GM18502 (cell line): ENCODE measurements around the gene TMEM182.

Experiments
- ATAC-seq: cut with Tn5 transposase; IDR thresholded peaks from one replicate; pipeline ENCODE4 v1.9.1; 2021; ENCODE audit warnings: mild to moderate bottlenecking; ENCODE audit not compliant: unreplicated experiment, poor library complexity

Gene TMEM182, protein sequence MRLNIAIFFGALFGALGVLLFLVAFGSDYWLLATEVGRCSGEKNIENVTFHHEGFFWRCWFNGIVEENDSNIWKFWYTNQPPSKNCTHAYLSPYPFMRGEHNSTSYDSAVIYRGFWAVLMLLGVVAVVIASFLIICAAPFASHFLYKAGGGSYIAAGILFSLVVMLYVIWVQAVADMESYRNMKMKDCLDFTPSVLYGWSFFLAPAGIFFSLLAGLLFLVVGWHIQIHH

DNA sequence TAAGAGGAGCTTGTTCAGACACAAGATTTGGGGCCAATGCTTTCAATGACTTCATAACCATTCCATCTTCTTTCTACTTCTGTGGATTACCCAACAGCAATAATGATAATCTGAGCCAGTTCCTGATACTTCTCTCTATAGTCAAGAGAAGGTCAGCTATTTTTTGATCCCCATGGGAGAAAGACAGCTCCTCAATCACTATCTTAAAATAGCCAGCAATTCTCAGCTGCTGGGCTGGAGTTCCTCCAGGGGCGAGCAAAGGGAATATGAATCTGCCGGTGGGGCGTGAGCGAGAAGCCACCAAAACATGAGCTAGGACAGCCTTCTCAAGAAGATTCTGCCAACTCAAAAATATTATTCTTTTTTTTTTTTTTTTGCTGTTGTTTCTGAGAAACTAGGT lies at the start of gene TMEM182:
TMEM182 (plus strand) TSS at position 269 of the 400 bp plus-strand sequence. CDS start 187 bp downstream, outside the sequence.
- no peak for ATAC-seq

DNA sequence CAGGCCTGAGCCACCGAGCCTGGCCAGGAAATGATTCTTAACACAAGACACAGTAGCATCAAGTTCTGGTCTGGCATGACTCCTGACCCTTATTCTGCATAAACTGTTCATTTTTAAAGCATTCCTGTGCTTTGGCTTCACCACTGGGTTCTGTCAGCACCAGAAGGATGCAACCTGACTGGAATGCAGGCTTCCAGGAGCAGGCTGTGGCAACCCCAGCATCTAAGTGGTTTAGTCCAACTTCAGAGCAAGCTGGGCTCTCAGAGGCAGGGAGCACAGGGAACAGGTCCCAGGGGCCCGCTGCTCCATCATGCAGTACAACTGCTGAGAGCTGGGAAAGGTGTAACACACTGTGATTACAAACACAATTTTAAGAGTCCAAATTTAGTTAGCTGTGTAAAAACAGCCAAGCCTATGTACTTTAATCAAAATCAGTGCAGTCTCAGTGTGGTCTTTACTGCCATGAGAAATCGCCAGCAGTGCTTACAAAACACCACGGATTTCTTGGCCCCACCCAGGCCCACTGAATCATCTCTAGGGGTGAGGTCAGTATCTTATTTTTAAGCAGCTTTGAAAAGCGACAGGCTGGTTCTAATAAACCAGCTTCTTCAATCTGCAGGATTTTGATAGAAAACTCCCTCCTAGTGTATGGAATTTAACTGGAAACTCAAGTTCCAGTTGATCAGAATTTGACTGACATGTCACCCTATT lies 44.4 kb upstream of the TMEM182 start:
- no peak for ATAC-seq

DNA sequence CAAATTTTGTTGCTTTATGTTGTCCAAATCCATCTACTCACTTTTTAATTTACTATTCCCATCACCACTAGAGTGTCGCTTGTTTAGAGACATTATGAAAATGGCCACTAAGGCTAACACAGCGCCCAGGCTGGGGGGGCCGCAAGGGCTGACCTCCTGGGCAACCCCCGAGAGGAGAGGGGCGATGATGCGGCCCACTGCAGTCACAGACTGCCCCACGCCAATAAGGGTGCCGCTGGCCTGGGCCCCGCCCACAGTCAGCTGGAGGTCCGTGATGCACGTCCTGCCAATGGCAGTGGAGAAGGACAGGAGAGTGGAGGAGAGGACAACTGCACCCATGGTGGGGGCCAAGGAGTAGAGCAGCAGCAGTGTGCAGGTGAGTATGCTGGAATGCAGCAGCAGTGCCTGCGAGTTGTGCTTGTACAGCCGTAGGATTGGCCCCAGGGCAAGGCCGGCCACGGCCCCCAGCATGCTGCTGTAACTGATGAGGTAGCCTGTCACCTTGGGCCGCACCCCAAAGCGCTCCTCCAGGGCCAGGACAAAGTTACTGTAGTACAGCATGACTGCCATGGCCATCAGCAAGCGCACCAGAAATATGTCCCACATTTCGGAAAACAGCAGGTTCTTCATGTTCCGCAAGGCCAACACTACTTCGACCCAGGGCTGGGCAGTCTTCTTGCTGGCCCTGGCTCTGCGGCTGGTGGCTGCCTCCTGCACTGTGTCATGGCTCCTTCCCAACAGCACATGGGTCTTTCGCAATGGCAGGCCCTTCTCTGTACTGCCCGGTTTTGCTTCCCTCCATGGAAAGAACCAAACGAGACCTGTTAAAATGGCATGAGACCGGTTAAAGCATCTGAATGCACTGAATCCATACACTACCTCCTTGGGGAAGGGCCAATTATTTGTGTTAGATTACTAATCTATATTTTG lies 43.2 kb upstream of the TMEM182 start:
- no peak for ATAC-seq

DNA sequence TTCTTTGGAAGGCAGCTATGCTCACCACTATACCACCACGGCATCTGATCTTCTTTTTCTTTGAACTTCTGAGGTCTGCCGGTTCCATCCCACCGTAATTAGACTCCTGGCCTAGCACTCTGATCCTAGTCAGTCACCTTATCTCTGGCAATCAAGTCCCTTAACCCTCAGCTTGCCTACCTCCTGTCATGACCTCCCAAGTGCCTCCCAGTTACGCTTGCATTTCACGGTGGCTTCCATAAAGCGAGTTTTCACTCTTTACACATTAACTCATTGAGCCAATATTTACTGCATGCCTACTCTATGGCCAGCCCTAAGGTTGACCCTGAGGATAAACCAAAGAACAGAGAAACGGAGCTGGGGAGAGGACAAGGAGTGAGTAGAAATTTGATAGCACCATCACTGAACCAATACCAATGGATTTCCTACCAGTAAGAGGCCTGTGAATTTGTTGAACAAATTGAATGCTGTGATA lies 37.8 kb upstream of the TMEM182 start:
- ATAC-seq = no peak

DNA sequence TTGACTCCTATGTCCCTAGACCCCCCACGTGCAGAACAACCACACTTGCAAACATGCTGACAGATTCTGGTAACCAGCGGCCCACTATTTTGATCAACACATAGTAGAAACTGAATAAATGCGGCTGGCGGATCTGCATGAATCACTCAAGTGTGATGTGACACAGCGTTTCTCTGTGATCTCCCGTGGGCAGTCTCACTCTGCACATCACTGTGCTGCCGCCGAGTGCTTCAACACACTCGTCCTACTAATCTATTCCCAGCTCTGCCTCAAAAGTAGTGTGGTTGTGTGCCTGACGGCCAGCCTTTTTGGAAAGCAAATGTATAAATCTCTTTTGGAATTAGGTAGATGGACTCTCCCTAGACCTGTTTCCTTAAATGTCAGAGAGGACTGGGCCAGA lies 37.3 kb upstream of the TMEM182 start:
- ATAC-seq = no peak

DNA sequence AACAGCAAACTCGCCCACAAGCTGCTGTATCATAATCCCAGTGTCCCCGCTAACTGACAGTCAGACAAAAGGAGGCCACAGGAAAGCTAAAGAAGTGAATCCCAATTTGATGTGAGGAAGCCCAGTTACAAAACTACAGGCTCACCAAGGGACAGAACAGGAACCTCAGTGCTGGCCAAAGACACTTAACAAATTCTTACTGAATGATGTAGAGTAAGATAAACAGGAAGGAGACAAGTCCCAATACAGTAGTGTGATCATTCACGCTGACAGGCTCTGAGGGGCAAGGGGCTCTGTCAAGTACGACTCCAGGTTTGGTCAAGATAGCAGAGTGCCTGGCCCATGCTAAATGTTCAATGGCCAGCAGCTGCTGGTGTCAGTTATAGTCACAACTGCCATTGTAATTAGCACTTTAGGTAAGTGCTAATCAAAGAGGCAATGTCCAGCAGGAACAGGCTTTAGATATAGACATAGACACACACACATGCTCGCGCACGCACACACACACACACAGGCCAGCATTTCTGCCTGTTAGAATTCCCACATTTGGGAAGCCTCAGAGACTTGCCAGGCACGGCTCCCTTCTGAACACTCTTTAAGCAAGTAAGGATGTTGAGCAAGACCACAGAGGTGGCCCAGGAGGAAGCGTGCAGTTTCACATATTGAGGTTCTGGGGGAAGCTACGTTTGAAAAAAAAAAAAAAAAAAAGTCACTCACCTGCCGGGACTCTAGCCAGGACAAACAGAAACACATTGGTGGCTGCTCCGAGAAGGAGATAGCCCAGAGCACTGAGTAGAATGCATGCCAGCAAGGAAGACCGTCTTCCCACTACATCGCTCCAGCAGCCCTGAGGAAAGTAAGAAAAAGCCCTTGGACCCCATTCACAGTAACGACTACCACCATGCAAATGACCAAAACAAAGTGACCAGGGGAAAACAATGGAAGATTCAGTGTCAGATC lies 35.4 kb upstream of the TMEM182 start:
- no peak for ATAC-seq

DNA sequence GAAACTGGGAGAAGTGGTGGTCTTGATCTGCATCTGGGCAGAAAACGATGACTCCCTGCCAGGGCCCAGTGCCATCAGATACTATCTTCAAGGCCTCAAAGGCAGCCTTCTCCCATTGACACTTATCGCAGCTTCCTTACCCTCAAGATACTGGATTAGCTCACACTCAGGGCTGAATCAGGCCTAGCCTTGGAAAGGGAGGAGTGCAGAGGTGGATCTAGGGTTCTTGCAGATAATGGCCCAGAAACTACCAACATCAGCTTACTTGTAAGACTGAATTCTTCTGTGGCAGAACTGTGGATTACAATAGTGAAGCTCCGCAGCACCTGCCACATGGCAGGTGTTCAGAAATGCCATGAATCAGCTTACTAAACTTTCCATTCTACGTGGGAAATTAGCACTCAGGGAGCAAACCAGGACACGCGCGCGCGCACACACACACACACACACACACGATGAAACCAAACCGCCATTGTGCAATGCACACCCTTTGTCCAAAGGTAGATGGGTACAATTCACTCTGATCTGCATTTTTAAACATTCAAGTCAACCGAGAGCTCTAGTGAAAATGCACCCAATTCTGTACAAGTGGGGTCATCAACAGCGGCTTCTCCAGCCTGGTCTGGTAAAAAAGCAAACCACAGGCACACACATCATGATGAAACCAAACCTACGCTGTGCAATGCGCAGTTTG lies 26.3 kb upstream of the TMEM182 start:
- ATAC-seq = no peak

DNA sequence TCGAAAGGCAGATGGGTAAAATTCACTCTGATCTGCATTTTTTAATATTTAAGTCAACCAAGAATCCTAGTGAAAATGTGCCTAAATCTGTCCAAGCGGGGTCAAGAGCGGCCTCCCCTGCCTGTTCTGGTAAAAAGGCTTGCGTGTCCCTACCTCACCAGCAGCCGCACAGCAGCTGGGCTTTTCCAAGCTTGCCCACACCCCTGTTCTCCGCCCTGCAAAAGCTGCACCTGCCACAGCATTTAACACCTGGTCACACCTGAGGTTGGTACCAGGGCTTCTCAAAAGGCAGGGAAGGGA lies 25.8 kb upstream of the TMEM182 start:
- ATAC-seq = peak; percentile 21

DNA sequence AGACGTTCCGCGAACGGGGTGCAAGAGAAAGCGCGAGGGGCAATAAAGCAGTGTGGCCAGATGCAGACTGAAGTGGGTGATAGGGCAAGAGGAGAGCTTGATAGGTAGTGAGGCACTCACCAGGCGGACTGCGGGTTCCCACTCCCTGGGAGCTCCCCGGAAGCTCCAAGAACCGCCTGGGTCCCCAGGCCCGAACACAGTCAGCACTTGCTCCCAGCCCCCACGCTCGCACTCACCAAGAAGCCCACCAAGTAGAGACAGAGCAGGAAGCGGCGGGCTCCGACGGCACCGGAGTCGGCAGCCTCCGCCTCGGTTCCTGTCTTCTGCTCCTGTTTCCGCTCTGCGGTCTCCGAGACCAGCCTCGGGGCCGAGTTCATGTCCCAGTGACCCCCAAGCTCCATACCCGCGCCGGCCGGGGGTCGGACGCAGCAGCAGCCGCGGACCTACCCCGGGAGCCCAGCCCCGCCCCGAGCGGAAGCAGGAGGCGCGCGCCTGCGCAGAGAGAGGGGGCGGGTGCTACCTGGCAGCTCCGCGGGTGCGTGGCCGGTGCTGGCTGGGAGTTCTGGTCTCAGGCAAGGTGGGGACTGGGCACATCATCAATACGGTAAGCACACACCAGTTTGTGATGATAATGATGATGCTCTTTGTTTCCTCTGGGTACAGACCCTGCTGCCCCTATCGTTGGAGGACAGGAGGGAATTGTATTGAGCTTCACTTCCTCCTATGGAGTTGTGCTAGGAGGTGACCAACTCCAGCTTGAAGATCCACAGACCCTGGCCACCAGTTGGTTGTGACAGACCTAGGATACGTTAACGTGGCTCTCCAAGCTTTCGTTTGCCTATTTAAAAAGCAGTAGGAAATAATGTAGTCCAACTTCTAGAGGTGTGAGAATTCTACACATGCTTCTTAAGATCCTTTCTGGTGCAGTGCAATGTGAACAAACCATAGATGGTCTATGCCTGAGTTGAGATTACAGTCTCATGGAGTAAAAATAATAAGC lies 25.1 kb upstream of the TMEM182 start:
- peak; percentile 95 for ATAC-seq

DNA sequence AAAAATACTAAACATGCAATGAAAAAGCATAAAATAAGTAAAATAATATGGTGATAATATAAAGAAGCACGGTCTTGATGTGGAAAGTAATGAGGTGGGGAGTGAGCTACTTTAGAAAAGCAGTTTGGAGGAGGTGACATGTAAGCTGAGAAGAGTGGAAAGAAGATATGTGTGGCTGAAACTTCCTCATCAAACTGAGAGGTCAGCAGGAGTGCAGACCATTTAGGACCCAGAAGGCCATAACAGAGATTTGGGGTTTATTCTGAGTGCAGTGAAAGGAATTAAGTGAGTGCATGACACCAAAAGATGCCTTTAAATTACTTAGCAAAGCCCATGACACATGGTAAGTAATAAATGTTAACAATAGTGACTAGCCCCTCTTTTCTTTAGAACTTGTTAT lies 24.4 kb upstream of the TMEM182 start:
- ATAC-seq = peak; percentile 38

DNA sequence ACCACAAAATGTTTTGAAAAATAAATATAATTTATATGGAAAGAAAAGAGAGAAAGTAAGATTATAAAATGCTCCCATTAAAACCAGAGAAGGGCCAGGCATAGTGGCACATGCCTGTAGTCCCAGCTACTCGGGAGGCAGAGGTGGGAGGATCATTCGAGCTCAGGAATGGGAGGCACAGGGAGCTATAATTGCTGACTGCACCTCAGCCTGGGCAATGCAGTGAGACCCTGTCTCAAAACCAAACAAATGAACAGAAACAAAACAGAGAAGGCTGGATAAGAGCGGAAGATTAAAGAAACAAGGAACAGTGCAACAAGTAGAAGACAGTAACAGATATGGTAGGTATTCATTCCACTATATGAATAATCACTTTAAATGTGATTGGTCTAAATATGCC lies 18.6 kb upstream of the TMEM182 start:
- no peak for ATAC-seq

DNA sequence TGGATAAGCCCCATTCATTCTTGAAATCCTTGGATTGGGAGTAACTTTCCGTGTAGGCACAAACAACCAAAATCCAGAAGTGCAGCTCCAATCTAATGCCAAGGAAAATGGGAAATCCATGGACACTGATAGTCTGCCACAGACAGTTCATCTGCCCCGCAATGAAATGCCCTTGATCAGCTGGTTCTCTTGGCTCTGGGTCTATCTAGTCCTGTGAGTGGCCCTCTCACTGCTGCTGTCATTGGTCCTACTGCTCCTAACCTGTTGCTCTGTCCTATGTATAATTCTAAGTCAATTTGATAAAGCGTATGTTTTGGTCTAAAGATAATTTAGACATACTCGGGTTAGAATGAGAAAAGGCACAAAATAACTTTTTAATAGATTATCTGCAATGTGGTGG lies 13.7 kb upstream of the TMEM182 start:
- no peak for ATAC-seq

DNA sequence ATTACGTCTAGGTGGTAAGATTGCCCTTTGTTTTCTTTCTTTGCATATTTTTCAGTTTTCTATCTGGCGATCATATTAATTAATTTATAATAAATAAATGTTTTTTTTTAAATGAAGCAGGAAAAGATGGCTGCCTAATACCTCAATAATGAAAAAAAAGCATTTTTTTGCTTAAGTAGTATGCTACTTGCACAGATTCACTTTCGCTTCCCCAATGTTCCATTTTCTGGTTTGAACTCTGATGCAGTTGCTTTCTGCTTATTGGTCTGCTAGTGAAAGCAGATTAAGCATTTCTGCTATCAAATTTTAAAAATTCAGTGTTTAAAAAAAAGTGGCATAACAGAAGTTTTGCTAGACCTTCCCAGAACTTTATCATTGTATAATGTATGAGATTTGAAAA lies 11.9 kb upstream of the TMEM182 start:
- ATAC-seq = peak; percentile 67

DNA sequence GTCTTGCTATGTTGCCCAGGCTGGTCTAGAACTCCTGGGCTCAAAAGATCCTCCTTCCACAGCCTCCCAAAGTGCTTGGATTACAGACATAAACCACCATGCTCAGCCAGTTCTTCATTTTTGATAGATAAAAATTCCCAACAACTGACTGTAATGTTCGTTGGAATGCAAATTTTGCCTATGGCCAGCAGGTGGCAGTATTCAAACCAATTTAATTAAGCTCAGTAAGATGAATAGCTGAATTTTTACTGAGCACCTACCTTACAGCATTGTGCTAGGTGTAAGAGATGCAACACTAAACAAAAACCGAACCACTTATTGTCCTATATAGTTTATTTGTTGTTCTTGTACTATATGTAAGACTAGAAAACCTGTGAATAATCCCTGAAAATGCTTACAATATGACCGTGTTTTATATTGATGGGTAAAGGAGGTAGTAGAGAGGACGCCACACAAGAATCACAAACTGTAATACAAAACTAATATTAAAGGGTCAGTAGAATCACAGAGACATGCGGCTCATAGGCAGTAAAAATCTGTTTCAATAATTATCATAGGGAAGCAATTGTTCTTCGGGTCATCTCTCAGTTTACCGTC lies 8.2 kb upstream of the TMEM182 start:
- ATAC-seq = peak; percentile 63

DNA sequence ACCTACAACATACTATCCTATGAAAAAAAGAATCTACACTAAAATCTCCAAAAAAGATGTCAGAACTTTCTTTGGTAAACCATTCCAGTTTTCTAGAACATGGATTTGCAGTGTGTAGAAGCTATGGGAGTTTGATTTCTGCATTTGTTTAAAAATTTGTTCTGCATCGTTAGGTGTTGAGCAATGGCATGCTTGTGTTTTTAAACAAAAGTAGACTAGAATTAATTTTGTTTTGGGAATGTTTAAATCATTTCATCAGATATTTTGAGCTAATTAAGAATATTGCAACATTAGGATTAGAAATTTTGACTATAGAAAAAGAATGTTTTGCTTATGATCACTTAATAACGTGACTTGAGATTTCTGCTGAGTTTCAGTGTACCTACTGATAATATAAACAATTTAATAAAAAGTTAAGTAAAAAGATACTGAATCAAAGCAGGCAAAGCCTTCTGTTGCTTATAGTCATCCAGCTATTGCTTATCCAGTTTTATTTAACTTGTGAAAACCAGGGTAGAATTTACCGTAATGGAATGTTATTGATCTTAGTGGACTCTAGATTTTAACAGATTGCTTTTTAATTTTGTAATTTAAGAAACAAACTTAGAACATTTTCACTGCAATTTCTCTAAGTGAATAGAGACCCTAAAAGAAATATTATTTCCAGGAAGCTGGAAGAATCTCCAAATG lies 7.2 kb upstream of the TMEM182 start:
- no peak for ATAC-seq

DNA sequence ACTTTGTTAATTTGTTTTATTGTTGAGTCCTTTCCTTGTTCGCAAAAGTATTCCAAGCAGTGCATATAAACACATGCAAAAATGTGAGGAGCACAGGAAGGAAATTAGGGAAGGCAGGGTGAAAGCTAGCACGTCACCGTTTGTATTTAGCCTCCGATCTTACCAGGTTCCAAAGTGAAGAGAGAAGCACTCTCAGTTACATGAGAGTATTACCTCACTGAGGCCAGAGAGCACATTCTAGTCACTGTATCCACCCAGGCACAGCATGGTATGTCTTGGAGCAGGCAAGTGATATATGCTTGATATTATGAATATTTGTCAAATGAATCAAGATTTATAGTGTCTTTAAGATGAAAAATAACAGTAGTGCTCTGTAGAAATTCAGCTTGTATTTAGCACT lies 6.5 kb upstream of the TMEM182 start:
- no peak for ATAC-seq

DNA sequence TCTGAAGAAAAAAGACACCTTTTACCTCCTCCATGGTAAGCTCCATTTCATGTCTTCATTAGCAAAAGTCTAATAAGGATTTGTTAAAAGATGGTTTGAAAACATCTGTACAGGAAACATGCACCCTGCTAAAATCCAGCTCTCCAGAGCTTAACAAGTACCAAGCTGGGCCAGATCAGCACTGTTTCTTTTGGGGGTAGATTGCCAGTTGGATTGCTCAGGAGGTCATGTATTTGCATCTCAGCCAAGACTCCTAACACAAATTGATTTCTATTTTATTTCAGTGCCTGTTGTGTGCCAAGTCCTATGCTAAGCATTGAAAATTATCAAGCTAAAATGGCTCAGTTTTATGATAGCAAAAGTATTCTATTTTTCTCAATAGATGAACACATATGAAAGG lies 3.4 kb upstream of the TMEM182 start:
- no peak for ATAC-seq
